Measurements from ENCODE around the gene RIOX2.
"Not testable (repeated sequence)": the region's sequence is repeated elsewhere in the genome, so short reads cannot be mapped to it uniquely, and the experiment has no call there.

The RIOX2 gene

GRCh38 chr3:97971679-97972567 lies at the start of gene RIOX2:
Gene RIOX2, minus strand, starts transcription at chr3:97972431. Its CDS starts 4,838 bp downstream, at chr3:97967593.
- peak; percentile 82 for DNase-seq

GRCh38 chr3:98020412-98020811 lies 48.2 kb upstream of the RIOX2 start:
- DNase-seq: no peak

- no peak for DNase-seq
These were observed 46.1 kb upstream of the RIOX2 start for GRCh38 chr3:98018301-98018700.

- DNase-seq: no peak
These were observed 42.0 kb upstream of the RIOX2 start for GRCh38 chr3:98014268-98014585.

GRCh38 chr3:98013411-98014267 lies 41.4 kb upstream of the RIOX2 start:
- no peak for DNase-seq

- no peak for DNase-seq
These were observed 40.7 kb upstream of the RIOX2 start for GRCh38 chr3:98012979-98013378.

GRCh38 chr3:98010883-98011449 lies 38.7 kb upstream of the RIOX2 start:
- not testable (repeated sequence) for DNase-seq

GRCh38 chr3:98010194-98010882 lies 38.1 kb upstream of the RIOX2 start:
- DNase-seq: no peak

- no peak for DNase-seq
These were observed 36.6 kb upstream of the RIOX2 start for GRCh38 chr3:98008855-98009254.

- no peak for DNase-seq
These were observed 33.2 kb upstream of the RIOX2 start for GRCh38 chr3:98005438-98005837.

GRCh38 chr3:98004721-98005120 lies 32.5 kb upstream of the RIOX2 start:
- DNase-seq: no peak

- no peak for DNase-seq
These were observed 31.2 kb upstream of the RIOX2 start for GRCh38 chr3:98003306-98003969.

GRCh38 chr3:98002717-98003116 lies 30.5 kb upstream of the RIOX2 start:
- DNase-seq: no peak

GRCh38 chr3:97999994-98000393 lies 27.8 kb upstream of the RIOX2 start:
- no peak for DNase-seq

GRCh38 chr3:97999103-97999502 lies 26.9 kb upstream of the RIOX2 start:
- DNase-seq: no peak

GRCh38 chr3:97996988-97997387 lies 24.8 kb upstream of the RIOX2 start:
- no peak for DNase-seq

GRCh38 chr3:97994328-97994945 lies 22.2 kb upstream of the RIOX2 start:
- no peak for DNase-seq

GRCh38 chr3:97993526-97993925 lies 21.3 kb upstream of the RIOX2 start:
- DNase-seq: no peak

GRCh38 chr3:97992547-97993173 lies 20.4 kb upstream of the RIOX2 start:
- no peak for DNase-seq

GRCh38 chr3:97991293-97991682 lies 19.1 kb upstream of the RIOX2 start:
- no peak for DNase-seq

- DNase-seq: no peak
These were observed 18.5 kb upstream of the RIOX2 start for GRCh38 chr3:97990624-97991292.

Data from eye (tissue), 1 donor.